K562 treated with DMSO at 1 percent for 24 hours (cell line): ENCODE results near the gene EPHA5. TPM values are rescaled to one million over a fixed set of nuclear protein-coding genes. Genes with fewer than 3 reads are reported as not detected.

Experiments
- total RNA-seq: library from RNA; unstranded; fragments of 300-600 nt; gene quantifications from 2 replicates; pipeline ENCODE4 v1.2.3, GENCODE V29; 2022; ENCODE audit warnings: low read depth; ENCODE audit not compliant: insufficient read depth

The EPHA5 gene
- total RNA-seq: not detected in 2 replicates

GRCh38 chr4:65670331-65671031 is at the start of gene EPHA5:
Gene EPHA5 (minus strand): TSS chr4:65670489. CDS start chr4:65669742, 747 bp downstream.

